SK-N-SH (cell line): ENCODE results near the gene STK32A.

Experiments used
- CTCF ChIP-seq: fragments of 200-600 bp; sonication (generic); IDR thresholded peaks from 2 replicates; pipeline ENCODE4 v1.6.1; 2017; ENCODE audit warnings: antibody characterized with exemption, mild to moderate bottlenecking, moderate library complexity
- RAD21 ChIP-seq: IDR thresholded peaks from 2 replicates; pipeline ENCODE4 v1.6.1; 2012; ENCODE audit warnings: mild to moderate bottlenecking, low read length
- SMC3 ChIP-seq: IDR thresholded peaks from 2 replicates; pipeline ENCODE4 v1.6.1; 2012; ENCODE audit warnings: low read depth, low read length, improper control_type of control experiment
- TAF1 ChIP-seq: IDR thresholded peaks from 2 replicates; pipeline ENCODE4 v1.6.1; 2012; ENCODE audit warnings: low read depth, mild to moderate bottlenecking, low read length, moderate library complexity, borderline replicate concordance
- TCF12 ChIP-seq: IDR thresholded peaks from 2 replicates; pipeline ENCODE4 v1.4.0; 2012
- TF ChIP-seq, protein P1 (sequence below): IDR thresholded peaks from 2 replicates; pipeline ENCODE4 v1.4.0; 2012; ENCODE audit warnings: low read depth

- TF ChIP-seq CTCF (no peak), RAD21 (no peak), TAF1 (peak; percentile 32; the same call in 1 of the 2 replicates), TCF12 (peak; percentile 82), SMC3 (no peak)
- TF ChIP-seq, protein P1, sequence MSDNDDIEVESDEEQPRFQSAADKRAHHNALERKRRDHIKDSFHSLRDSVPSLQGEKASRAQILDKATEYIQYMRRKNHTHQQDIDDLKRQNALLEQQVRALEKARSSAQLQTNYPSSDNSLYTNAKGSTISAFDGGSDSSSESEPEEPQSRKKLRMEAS = peak; percentile 60
Measured at GRCh38 chr5:147303976-147304375, 69.2 kb downstream of the STK32A start.
